Smooth muscle cell (in vitro differentiated cells): ENCODE measurements around the gene TCAP. TPM values are rescaled to one million over a fixed set of nuclear protein-coding genes. Genes with fewer than 3 reads are reported as not detected.

Source experiments
- DNase-seq: peaks from one replicate; lab custom pipeline; 2025; ENCODE audit not compliant: unreplicated experiment; lab: John Stamatoyannopoulos, UW
- H2AFZ ChIP-seq: fragments of 200-600 bp; sonication (generic); 2 replicates; pipeline ENCODE4 v1.6.0; 2016; ENCODE audit warnings: antibody characterized with exemption, low read depth, mild to moderate bottlenecking
- H3F3A ChIP-seq: fragments of 200-600 bp; sonication (generic); 2 replicates; pipeline ENCODE4 v1.6.0; 2017; ENCODE audit warnings: antibody characterized with exemption, low read depth
- H3K27ac ChIP-seq: fragments of 200-600 bp; sonication (generic); 2 replicates; pipeline ENCODE4 v1.5.1; 2016; ENCODE audit warnings: low read depth, mild to moderate bottlenecking
- H3K27me3 ChIP-seq: fragments of 200-600 bp; sonication (generic); 2 replicates; pipeline ENCODE4 v1.6.1; 2016; ENCODE audit warnings: low read depth, mild to moderate bottlenecking
- H3K36me3 ChIP-seq: fragments of 200-600 bp; sonication (generic); 2 replicates; pipeline ENCODE4 v1.5.1; 2016; ENCODE audit warnings: low read depth
- H3K4me1 ChIP-seq: fragments of 200-600 bp; sonication (generic); 2 replicates; pipeline ENCODE4 v1.5.1; 2016; ENCODE audit warnings: low read depth
- H3K4me2 ChIP-seq: fragments of 200-600 bp; sonication (generic); 2 replicates; pipeline ENCODE4 v1.6.0; 2016; ENCODE audit warnings: mild to moderate bottlenecking
- H3K4me3 ChIP-seq: fragments of 200-600 bp; sonication (generic); 2 replicates; pipeline ENCODE4 v1.5.1; 2016; ENCODE audit warnings: mild to moderate bottlenecking
- H3K79me2 ChIP-seq: fragments of 200-600 bp; sonication (generic); 2 replicates; pipeline ENCODE4 v1.6.0; 2016; ENCODE audit warnings: low read depth, mild to moderate bottlenecking
- H3K9ac ChIP-seq: fragments of 200-600 bp; sonication (generic); 2 replicates; pipeline ENCODE4 v1.6.0; 2016; ENCODE audit warnings: low read depth
- H3K9me3 ChIP-seq: fragments of 200-600 bp; sonication (generic); replicated peaks from 2 replicates; pipeline ENCODE4 v1.5.1; 2016; ENCODE audit warnings: low read depth
- H4K20me1 ChIP-seq: fragments of 200-600 bp; sonication (generic); 2 replicates; pipeline ENCODE4 v1.6.0; 2016; ENCODE audit warnings: low read depth
- WGBS: methylation state at CpG from one replicate; pipeline ENCODE4 v1.1.7; 2016; ENCODE audit warnings: low lambda C conversion rate; 5-methylcytosine and 5-hydroxymethylcytosine counted together
- polyA plus RNA-seq: library from polyadenylated mRNA; unstranded; fragments of >200 nt; fragmentation: Nextera tagmentation; extraction: Ambion mirVana; gene quantifications from 2 replicates; pipeline ENCODE4 v1.2.1, GENCODE V29; 2016
- total RNA-seq: library from RNA; depleted of rRNA; stranded (reverse); fragments of >200 nt; gene quantifications from 2 replicates; pipeline ENCODE4 v1.2.3, GENCODE V29; 2014
- TF ChIP-seq, protein P1 (sequence below): fragments of 200-600 bp; sonication (generic); IDR thresholded peaks from 2 replicates; pipeline ENCODE4 v1.5.1; 2017; ENCODE audit warnings: borderline replicate concordance, mild to moderate bottlenecking, antibody characterized with exemption; ENCODE audit not compliant: insufficient read depth, poor library complexity, severe bottlenecking

Gene TCAP
- total and polyA plus RNA-seq, 2 experiments from 2014 or later = 0.41 TPM; not detected in 1

DNA sequence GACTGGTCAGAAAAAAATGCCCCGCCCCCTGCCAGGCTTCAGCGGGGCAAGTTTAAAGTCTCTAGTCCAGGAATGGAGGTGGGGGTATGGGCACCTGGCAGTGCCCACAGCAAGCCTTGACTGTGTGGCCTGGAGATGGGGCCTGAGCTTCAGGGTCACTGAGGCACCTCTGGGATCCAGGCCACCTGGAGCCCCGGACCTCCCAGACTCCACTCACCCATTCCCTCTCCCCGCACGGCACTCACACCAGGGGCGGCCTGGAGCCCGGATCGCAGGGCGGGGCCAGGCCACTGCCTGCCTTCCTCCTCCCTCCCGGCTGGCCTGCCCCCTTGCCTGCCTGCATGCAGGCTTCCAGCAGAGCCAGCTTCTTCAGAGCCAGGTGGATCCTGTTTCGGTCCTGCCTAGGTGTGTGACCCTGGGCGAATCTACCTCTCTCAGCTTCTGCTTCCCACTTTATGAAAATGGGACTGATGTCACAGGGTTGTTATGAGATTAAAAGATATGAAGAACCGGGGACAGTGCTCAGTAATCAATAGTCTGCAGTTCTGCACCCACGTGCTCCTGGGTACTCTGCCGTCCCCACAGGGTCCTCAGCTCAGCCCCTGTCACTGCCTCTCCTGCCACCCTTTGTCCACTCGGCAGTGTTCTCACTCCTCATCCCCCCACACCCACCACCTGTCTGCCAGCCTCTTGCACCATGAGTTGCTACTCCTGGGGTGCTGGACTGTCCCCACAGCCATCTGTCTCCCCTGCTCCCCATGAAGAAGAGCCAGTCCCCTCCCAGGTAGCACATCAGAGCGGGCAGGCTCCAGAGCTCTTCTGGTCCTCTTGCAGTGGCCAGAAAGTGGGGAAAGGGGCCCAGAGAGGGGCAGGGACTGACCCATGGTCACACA lies 1.2 kb upstream of the TCAP start:
- H3K9me3 ChIP-seq = no peaks in the 10 kb centered on the region
- DNase-seq = no peak
- no peak overlapping the region for H3K4me3 ChIP-seq
- no peaks in the 10 kb centered on the region for H3F3A ChIP-seq
- H3K36me3 ChIP-seq = no peaks in the 10 kb centered on the region
- H3K27me3 ChIP-seq = peaks cover 37% of the 10 kb centered on the region
- peaks cover 10% of the 10 kb centered on the region for H3K4me1 ChIP-seq
- TF ChIP-seq, protein P1, sequence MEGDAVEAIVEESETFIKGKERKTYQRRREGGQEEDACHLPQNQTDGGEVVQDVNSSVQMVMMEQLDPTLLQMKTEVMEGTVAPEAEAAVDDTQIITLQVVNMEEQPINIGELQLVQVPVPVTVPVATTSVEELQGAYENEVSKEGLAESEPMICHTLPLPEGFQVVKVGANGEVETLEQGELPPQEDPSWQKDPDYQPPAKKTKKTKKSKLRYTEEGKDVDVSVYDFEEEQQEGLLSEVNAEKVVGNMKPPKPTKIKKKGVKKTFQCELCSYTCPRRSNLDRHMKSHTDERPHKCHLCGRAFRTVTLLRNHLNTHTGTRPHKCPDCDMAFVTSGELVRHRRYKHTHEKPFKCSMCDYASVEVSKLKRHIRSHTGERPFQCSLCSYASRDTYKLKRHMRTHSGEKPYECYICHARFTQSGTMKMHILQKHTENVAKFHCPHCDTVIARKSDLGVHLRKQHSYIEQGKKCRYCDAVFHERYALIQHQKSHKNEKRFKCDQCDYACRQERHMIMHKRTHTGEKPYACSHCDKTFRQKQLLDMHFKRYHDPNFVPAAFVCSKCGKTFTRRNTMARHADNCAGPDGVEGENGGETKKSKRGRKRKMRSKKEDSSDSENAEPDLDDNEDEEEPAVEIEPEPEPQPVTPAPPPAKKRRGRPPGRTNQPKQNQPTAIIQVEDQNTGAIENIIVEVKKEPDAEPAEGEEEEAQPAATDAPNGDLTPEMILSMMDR = no peak
- peak overlapping the region; percentile 74 for H3K4me2 ChIP-seq
- H3K27ac ChIP-seq = no peak overlapping the region
- peaks cover 6% of the 10 kb centered on the region for H4K20me1 ChIP-seq
- 18% methylated on average over 15 of the region's 17 CpGs for WGBS
- no peaks in the 10 kb centered on the region for H3K79me2 ChIP-seq
- H3K9ac ChIP-seq = no peak overlapping the region
- no peak overlapping the region for H2AFZ ChIP-seq

DNA sequence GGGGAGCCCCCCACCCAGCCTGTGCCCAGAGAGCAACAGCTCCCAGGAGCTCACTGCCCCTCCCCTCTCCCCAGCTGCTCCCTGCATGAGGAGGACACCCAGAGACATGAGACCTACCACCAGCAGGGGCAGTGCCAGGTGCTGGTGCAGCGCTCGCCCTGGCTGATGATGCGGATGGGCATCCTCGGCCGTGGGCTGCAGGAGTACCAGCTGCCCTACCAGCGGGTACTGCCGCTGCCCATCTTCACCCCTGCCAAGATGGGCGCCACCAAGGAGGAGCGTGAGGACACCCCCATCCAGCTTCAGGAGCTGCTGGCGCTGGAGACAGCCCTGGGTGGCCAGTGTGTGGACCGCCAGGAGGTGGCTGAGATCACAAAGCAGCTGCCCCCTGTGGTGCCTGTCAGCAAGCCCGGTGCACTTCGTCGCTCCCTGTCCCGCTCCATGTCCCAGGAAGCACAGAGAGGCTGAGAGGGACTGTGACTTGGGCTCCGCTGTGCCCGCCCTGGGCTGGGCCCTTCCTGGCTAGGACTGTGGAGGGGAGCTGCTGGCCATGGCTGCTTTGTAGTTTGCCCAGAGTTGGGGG lies 584 bp downstream of the TCAP start:
- WGBS = 66% methylated on average over 17 of the region's 17 CpGs
- Histone ChIP-seq H3K79me2 (no peaks in the 10 kb centered on the region), H3K4me1 (peaks cover 10% of the 10 kb centered on the region), H3K36me3 (no peaks in the 10 kb centered on the region), H3K9me3 (no peaks in the 10 kb centered on the region), H3K4me2 (no peak overlapping the region), H3F3A (no peaks in the 10 kb centered on the region), H3K4me3 (no peak overlapping the region), H2AFZ (no peak overlapping the region), H3K27ac (no peak overlapping the region), H3K9ac (no peak overlapping the region), H3K27me3 (peaks cover 55% of the 10 kb centered on the region), H4K20me1 (peaks cover 6% of the 10 kb centered on the region)
- DNase-seq = no peak
- TF ChIP-seq, protein P1 = no peak

DNA sequence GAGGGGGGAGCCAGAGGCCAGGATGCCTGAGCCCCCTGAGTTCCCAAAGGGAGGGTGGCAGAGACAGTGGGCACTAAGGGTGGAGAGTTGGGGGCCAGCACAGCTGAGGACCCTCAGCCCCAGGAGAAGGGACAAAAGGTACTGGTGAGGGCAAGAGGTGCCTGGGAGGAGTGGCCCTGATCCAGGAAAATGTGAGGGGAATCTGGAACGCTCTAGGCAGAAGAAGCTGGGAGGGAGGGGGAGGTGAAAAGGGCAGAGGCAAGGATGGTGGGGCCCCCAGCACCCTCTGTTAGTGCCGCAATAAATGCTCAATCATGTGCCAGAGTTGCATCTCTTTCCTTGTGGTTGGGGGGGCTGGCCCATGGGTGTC lies 1.1 kb downstream of the TCAP start:
- Histone ChIP-seq H3F3A (no peaks in the 10 kb centered on the region), H3K27ac (no peak overlapping the region), H3K79me2 (no peaks in the 10 kb centered on the region), H3K27me3 (peaks cover 58% of the 10 kb centered on the region), H3K4me3 (no peak overlapping the region), H3K36me3 (no peaks in the 10 kb centered on the region), H3K9ac (no peak overlapping the region), H4K20me1 (peaks cover 6% of the 10 kb centered on the region), H3K4me2 (no peak overlapping the region), H3K4me1 (peaks cover 10% of the 10 kb centered on the region), H2AFZ (no peak overlapping the region), H3K9me3 (no peaks in the 10 kb centered on the region)
- TF ChIP-seq, protein P1 = no peak
- DNase-seq = no peak
- WGBS = no CpG with 5 or more reads among the region's 2 CpGs
